Activated CD8-positive, alpha-beta memory T cell treated with anti-CD3 and anti-CD28 coated beads for 36 hours (primary cell): ENCODE measurements around the gene MRLN. TPM values are rescaled to one million over a fixed set of nuclear protein-coding genes. Genes with fewer than 3 reads are reported as not detected.
"Not testable (repeated sequence)": the region's sequence is repeated elsewhere in the genome, so short reads cannot be mapped to it uniquely, and the experiment has no call there.

Experiments used
- CTCF ChIA-PET: fragments of 350-600 bp; sonication (Branson Sonifier 250); formaldehyde crosslinking; loops from one replicate; lab custom pipeline; 2021; ENCODE audit warnings: antibody characterized with exemption; lab: Charles Lee
- POLR2A ChIA-PET: fragments of 350-600 bp; sonication (Branson Sonifier 250); formaldehyde crosslinking; loops from one replicate; lab custom pipeline; 2021; ENCODE audit warnings: antibody characterized with exemption; lab: Charles Lee
- total RNA-seq, 2 experiments: library from RNA; stranded (reverse); gene quantifications; one replicate each; pipeline ENCODE4 v1.2.3, GENCODE V29; 2021

Gene MRLN
- total RNA-seq, 2 experiments from 2014 or later: not detected

GRCh38 chr10:59750155-59750945 is 2.9 kb downstream of the MRLN start:
- ChIA-PET CTCF (interaction anchor here (0.7 kb wide), 1 partner anchor 265 kb away, joined by 3 read pairs; no protein-coding TSS in a partner anchor), POLR2A (no interaction called here)

DNA sequence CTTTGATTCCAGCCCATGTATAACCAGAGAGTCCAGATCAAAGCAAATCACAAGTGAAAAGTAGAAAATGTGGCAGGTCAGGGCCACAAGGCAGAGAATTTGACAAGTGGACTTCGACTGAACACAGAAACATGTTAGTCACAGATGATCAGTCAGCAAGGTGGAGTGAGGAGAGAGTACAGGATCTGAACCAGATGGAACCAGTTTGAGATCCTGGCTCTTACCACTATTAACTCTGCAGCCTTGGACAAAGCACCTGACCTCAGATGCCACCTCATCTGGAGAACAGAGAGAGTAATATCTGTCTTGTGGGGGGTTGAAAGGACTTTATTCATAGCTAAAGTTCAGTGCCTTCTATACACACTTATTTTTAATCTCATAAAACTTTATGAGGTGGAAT is 4.4 kb downstream of the MRLN start:
- POLR2A ChIA-PET: no interaction called here
- CTCF ChIA-PET: no interaction called here

GRCh38 chr10:59745163-59745650 is 8.0 kb downstream of the MRLN start:
- ChIA-PET POLR2A (no interaction called here), CTCF (no interaction called here)

GRCh38 chr10:59744762-59745161 is 8.5 kb downstream of the MRLN start:
- CTCF ChIA-PET, POLR2A ChIA-PET: not testable (repeated sequence)

DNA sequence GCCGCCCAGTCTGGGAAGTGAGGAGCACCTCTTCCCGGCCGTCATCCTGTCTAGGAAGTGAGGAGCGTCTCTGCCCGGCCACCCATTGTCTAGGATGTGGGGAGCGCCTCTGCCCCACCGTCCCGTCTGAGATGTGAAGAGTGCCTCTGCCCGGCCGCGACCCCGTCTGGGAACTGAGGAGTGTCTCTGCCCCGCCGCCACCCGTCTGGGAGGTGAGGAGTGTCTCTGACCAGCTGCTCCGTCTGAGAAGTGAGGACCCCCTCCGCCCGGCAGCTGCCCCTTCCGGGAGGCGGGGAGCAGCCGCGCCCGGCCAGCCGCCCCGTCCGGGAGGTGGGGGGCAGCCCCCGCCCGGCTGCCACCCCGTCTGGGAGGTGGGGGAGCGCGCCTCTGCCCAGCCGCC is 9.1 kb downstream of the MRLN start:
- POLR2A ChIA-PET, CTCF ChIA-PET: not testable (repeated sequence)

DNA sequence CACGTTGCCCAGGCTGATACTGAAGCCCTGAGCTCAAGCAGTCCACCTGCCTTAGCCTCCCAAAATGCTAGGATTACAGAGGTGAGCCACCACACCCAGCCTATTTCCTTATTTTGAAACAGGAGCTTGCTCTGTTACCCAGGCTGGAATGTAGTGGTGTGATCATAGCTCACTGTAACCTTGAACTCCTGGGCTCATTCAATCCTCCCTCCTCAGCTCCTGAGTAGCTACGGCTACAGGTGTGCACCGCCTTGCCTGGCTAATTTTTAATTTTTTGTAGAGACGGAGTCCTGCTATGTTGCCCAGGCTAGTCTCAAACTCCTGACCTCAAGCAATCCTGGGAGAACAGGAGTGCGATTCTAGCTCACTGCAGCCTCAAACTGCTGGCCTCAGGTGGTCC is 11.7 kb downstream of the MRLN start:
- CTCF ChIA-PET: no interaction called here
- POLR2A ChIA-PET: no interaction called here

GRCh38 chr10:59741048-59741447 is 12.2 kb downstream of the MRLN start:
- CTCF ChIA-PET: no interaction called here

GRCh38 chr10:59736749-59737148 is 16.5 kb downstream of the MRLN start:
- CTCF ChIA-PET: no interaction called here
- POLR2A ChIA-PET: no interaction called here

More at GRCh38 chr10:59741048-59741447, 12.2 kb downstream of the MRLN start:
- POLR2A ChIA-PET: no interaction called here

GRCh38 chr10:59735296-59735695 is 18.0 kb downstream of the MRLN start:
- POLR2A ChIA-PET: no interaction called here

DNA sequence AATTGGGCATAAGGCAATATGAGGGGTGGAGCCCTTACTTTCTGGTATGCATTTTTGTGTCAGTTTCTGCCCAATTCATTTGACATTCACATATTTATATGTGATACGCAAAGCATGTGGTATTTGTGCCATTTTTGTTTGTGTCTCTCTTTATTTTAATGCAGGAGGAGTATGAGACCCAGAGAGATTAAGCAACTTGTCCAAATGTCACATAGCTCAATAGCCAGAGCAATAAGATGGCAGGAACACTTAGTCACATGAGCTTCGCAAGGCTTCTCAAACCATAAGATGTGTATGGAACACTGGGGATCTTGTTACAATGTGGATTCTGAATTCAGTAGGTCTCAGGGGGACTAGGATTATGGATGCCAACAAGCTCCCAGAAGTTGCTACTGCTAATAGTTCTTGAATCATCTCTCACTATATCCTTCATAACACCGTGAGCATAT is 19.2 kb downstream of the MRLN start:
- CTCF ChIA-PET: no interaction called here
- POLR2A ChIA-PET: no interaction called here

More at GRCh38 chr10:59735296-59735695, 18.0 kb downstream of the MRLN start:
- CTCF ChIA-PET: no interaction called here

- CTCF ChIA-PET: not testable (repeated sequence)
These were observed 19.8 kb downstream of the MRLN start for GRCh38 chr10:59733321-59734013.

GRCh38 chr10:59732849-59733248 is 20.4 kb downstream of the MRLN start:
- POLR2A ChIA-PET, CTCF ChIA-PET: not testable (repeated sequence)

More at GRCh38 chr10:59733321-59734013, 19.8 kb downstream of the MRLN start:
- POLR2A ChIA-PET: not testable (repeated sequence)

DNA sequence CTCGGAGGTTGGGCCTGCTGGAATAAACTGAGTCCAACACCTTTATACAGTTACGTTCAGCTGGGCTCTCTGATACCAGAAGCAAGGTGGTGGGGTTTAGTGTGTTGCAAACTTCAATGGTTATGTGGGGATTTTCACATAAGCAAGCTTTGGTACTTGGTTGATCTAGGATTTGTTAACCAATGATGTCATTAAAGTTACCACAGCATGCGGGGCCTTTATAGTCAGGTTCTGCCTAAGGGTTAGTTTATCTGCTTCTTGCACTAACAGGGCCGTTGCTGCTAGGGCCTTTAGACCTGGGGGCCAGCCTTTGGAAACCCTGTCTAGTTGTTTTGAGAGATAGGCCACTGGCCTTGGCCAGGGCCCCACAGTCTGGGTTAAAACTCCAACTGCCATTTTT is 24.1 kb downstream of the MRLN start:
- CTCF ChIA-PET, POLR2A ChIA-PET: not testable (repeated sequence)

GRCh38 chr10:59724098-59724938 is 28.9 kb downstream of the MRLN start:
- POLR2A ChIA-PET: no interaction called here
- CTCF ChIA-PET: no interaction called here

DNA sequence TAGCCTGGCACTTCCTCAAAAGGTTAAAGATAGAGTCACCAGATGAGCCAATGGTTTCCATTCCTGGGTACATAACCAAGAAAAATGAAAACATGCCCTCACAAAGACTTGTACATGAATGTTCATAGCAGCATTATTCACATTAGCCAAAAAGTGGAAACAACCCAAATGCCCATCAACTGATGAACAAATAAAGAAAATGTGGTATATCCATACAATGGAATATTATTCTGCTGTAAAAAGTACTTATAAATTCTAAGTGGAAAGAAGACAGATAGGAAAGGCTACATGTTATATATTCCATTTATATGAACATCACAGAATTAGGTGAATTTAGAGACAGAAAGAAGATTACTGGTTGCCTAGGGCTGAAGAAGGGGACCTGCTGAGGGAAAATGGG is 32.9 kb downstream of the MRLN start:
- CTCF ChIA-PET: no interaction called here
- POLR2A ChIA-PET: no interaction called here

- ChIA-PET POLR2A (no interaction called here), CTCF (no interaction called here)
These were observed 33.9 kb downstream of the MRLN start for GRCh38 chr10:59719374-59719773.

- CTCF ChIA-PET: no interaction called here
These were observed 35.0 kb downstream of the MRLN start for GRCh38 chr10:59718257-59718656.

GRCh38 chr10:59713196-59713821 is 39.9 kb downstream of the MRLN start:
- POLR2A ChIA-PET: no interaction called here

More at GRCh38 chr10:59718257-59718656, 35.0 kb downstream of the MRLN start:
- POLR2A ChIA-PET: no interaction called here

GRCh38 chr10:59711871-59712494 is 41.3 kb downstream of the MRLN start:
- CTCF ChIA-PET: no interaction called here
- POLR2A ChIA-PET: no interaction called here

More at GRCh38 chr10:59713196-59713821, 39.9 kb downstream of the MRLN start:
- CTCF ChIA-PET: no interaction called here
